K562 (cell line): ENCODE results near the gene ATP6V0A1. TPM values are rescaled to one million over a fixed set of nuclear protein-coding genes. Genes with fewer than 3 reads are reported as not detected.
A peak's percentile ranks its signal among the peaks of the same experiment; 100 is the strongest.

ENCODE experiments used
- C11orf30 ChIP-seq: fragments of 450-650 bp; IDR thresholded peaks from 2 replicates; pipeline ENCODE4 v1.6.1; 2016; ENCODE audit warnings: low read depth, mild to moderate bottlenecking
- CBFB ChIP-seq: sonication (generic); formaldehyde crosslinking; IDR thresholded peaks from 2 replicates; pipeline ENCODE4 v1.4.0; 2020; ENCODE audit warnings: mild to moderate bottlenecking, missing genetic modification reagents
- CHD1 ChIP-seq: fragments of 200-600 bp; sonication (generic); IDR thresholded peaks from one replicate; pipeline ENCODE4 v1.6.1; 2012; ENCODE audit warnings: mild to moderate bottlenecking, moderate library complexity, low read length, inconsistent platforms
- EP400 ChIP-seq: fragments of 450-650 bp; IDR thresholded peaks from 2 replicates; pipeline ENCODE4 v1.6.1; 2017; ENCODE audit warnings: antibody characterized with exemption, mild to moderate bottlenecking, moderate library complexity
- ETV6 ChIP-seq, 3 experiments: fragments of 150-350 bp in 1 of 3; sonication (generic) in 1 of 3; formaldehyde crosslinking in 1 of 3; IDR thresholded peaks; 2 replicates each; pipeline versions ENCODE4 v1.6.1 to v1.8.0; 2014 to 2022; ENCODE audit warnings: borderline replicate concordance in 2 of 3, low read depth in 2 of 3, antibody characterized with exemption in 1 of 3, low read length in 1 of 3, mild to moderate bottlenecking in 1 of 3, missing genetic modification reagents in 1 of 3
- MNT ChIP-seq, 2 experiments: fragments of 450-650 bp; conservative IDR thresholded peaks; 2 replicates each; pipeline ENCODE4 v1.6.1; 2017; ENCODE audit warnings: mild to moderate bottlenecking in 2 of 2, moderate library complexity in 2 of 2
- NR2C2 ChIP-seq, 2 experiments: fragments of 200-800 bp in 1 of 2; sonication (Bioruptor generic) in 1 of 2; sonication (generic) in 1 of 2; formaldehyde crosslinking in 1 of 2; IDR thresholded peaks; 2 replicates each; pipeline versions ENCODE4 v1.6.1 to v1.8.0; 2016 to 2022; ENCODE audit warnings: mild to moderate bottlenecking in 1 of 2, missing compliant biosample characterization in 1 of 2, missing genetic modification characterization in 1 of 2, missing genetic modification reagents in 1 of 2
- NRF1 ChIP-seq, 2 experiments: fragments of 450-650 bp; IDR thresholded peaks in 1 of 2; conservative IDR thresholded peaks in 1 of 2; 2 replicates each; pipeline ENCODE4 v1.6.1; 2014; ENCODE audit warnings: mild to moderate bottlenecking in 2 of 2
- POLR2AphosphoS5 ChIP-seq: IDR thresholded peaks from 2 replicates; pipeline ENCODE4 v1.6.1; 2011; ENCODE audit warnings: mild to moderate bottlenecking, low read depth, low read length, moderate library complexity; ENCODE audit not compliant: control insufficient read depth, insufficient read depth
- POLR2H ChIP-seq: IDR thresholded peaks from 2 replicates; pipeline ENCODE4 v1.6.1; 2016; ENCODE audit warnings: missing genetic modification characterization, low read depth, mild to moderate bottlenecking, control low read depth, missing compliant biosample characterization, moderate library complexity
- RB1 ChIP-seq: fragments of 450-650 bp; IDR thresholded peaks from 2 replicates; pipeline ENCODE4 v1.6.1; 2017; ENCODE audit warnings: low read depth, mild to moderate bottlenecking
- RBFOX2 ChIP-seq: fragments of 200-400 bp; formaldehyde crosslinking; IDR thresholded peaks from 2 replicates; pipeline ENCODE4 v1.6.1; 2017; ENCODE audit warnings: low read depth, mild to moderate bottlenecking, low read length, moderate library complexity
- ZBTB17 ChIP-seq: fragments of 450-650 bp; formaldehyde crosslinking; IDR thresholded peaks from 2 replicates; pipeline ENCODE4 v1.4.0; 2020; ENCODE audit warnings: mild to moderate bottlenecking
- ZBTB7A ChIP-seq: IDR thresholded peaks from 2 replicates; pipeline ENCODE4 v1.6.1; 2011; ENCODE audit warnings: low read depth, mild to moderate bottlenecking, low read length, moderate library complexity, borderline replicate concordance; ENCODE audit not compliant: control insufficient read depth
- ZNF232 ChIP-seq: sonication (generic); formaldehyde crosslinking; IDR thresholded peaks from 2 replicates; pipeline ENCODE4 v1.8.0; 2022; ENCODE audit warnings: mild to moderate bottlenecking, missing genetic modification reagents
- ZNF431 ChIP-seq: sonication (generic); formaldehyde crosslinking; IDR thresholded peaks from 2 replicates; pipeline ENCODE4 v1.8.0; 2022; ENCODE audit warnings: mild to moderate bottlenecking, missing genetic modification reagents
- ZNF639 ChIP-seq, 2 experiments: fragments of 200-800 bp in 1 of 2; sonication (Bioruptor generic) in 1 of 2; sonication (generic) in 1 of 2; formaldehyde crosslinking in 1 of 2; IDR thresholded peaks in 1 of 2; conservative IDR thresholded peaks in 1 of 2; 2 replicates each; pipeline versions ENCODE4 v1.5.0 to v1.6.1; 2016 to 2020; ENCODE audit warnings: missing compliant biosample characterization in 1 of 2, missing genetic modification characterization in 1 of 2, missing genetic modification reagents in 1 of 2
- polyA plus RNA-seq, 8 experiments: library from polyadenylated mRNA; depleted of rRNA in 4 of 8; stranded (reverse) in 5 of 8; unstranded in 3 of 8; fragments of >200 nt; fragmentation: Nextera tagmentation in 2 of 8; fragmentation: Illumina TruSeq in 1 of 8; extraction: Ambion mirVana in 2 of 8; extraction: Trizol in 1 of 8; gene quantifications; 2 replicates each; pipeline versions ENCODE4 v1.2.1 to v1.2.3, GENCODE V29; 2011 to 2014; ENCODE audit warnings: inconsistent platforms in 1 of 8, missing spikeins in 1 of 8
- total RNA-seq, 7 experiments: library from RNA; depleted of rRNA in 6 of 7; stranded (reverse); fragments of >200 nt in 6 of 7; fragmentation: Illumina TruSeq in 2 of 7; extraction: Trizol in 2 of 7; gene quantifications; 2 replicates each; pipeline versions ENCODE4 v1.2.1 to v1.2.3, GENCODE V29; 2011 to 2021; ENCODE audit warnings: low replicate concordance in 1 of 7
- TF ChIP-seq, protein P1 (sequence below): fragments of 200-800 bp; sonication (Bioruptor generic); IDR thresholded peaks from 2 replicates; pipeline ENCODE4 v1.6.1; 2017; ENCODE audit warnings: missing genetic modification characterization, missing compliant biosample characterization
- TF ChIP-seq, protein P2 (sequence below): sonication (generic); formaldehyde crosslinking; IDR thresholded peaks from 2 replicates; pipeline ENCODE4 v1.9.0; 2022; ENCODE audit warnings: mild to moderate bottlenecking, missing genetic modification reagents

The ATP6V0A1 gene
- total and polyA plus RNA-seq, 9 of the 15 experiments (the other 6 are each of a cell fraction or from before 2014, with no cell fraction given): 11.8 to 158 (median 75.5) TPM

DNA sequence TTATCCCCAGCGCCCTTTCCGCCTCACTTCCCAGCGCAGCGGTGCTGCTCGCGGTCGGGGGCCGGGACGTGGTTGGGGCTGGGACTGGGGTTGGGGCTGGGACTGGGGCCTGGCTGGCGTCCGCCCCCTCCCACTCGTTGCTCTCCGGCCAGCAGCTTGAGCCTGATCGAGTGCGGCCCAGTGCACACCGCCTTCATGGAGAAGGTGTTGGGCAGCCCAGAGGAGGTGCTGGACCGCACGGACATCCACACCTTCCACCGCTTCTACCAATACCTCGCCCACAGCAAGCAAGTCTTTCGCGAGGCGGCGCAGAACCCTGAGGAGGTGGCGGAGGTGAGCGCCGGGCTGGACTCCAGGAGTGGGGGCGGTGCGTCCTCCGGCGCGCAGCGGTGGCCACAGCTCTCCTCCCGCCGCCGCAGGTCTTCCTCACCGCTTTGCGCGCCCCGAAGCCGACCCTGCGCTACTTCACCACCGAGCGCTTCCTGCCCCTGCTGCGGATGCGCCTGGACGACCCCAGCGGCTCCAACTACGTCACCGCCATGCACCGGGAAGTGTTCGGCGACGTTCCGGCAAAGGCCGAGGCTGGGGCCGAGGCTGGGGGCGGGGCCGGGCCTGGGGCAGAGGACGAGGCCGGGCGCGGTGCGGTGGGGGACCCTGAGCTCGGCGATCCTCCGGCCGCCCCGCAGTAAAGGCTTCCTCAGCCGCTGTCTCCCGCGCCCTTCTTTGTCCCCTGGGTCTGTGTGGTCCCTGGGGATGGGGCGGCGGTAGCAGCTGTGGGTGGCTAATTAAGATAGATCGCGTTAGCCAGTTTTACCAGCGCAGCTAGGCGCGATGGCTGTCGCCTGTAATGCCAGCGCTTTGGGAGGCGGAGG is 95.8 kb downstream of the ATP6V0A1 start (continued):
- TF ChIP-seq C11orf30: 0 out of 2 replicates have a peak, but pooled peaks have one; percentile 41
- TF ChIP-seq POLR2H (tag): peak; percentile 38; the same call in 1 of the 2 replicates
- TF ChIP-seq CHD1: peak; percentile 35
- TF ChIP-seq ZBTB17 (CRISPR knock-in tag): 0 out of 2 replicates have a peak, but pooled peaks have one; percentile 39
- TF ChIP-seq POLR2AphosphoS5: peak; percentile 52
- TF ChIP-seq ZNF431 (CRISPR knock-in tag): 0 out of 2 replicates have a peak, but pooled peaks have one; percentile 47
- 0 out of 4 replicates have a peak, but pooled peaks of 1 of the 2 experiments have one; percentile 2 for TF ChIP-seq ZNF639 (CRISPR knock-in tag; conservative IDR thresholded peaks at IDR 0.05 in 1 of 2, IDR thresholded peaks at IDR 0.05 in 1 of 2)
- TF ChIP-seq, protein P1, sequence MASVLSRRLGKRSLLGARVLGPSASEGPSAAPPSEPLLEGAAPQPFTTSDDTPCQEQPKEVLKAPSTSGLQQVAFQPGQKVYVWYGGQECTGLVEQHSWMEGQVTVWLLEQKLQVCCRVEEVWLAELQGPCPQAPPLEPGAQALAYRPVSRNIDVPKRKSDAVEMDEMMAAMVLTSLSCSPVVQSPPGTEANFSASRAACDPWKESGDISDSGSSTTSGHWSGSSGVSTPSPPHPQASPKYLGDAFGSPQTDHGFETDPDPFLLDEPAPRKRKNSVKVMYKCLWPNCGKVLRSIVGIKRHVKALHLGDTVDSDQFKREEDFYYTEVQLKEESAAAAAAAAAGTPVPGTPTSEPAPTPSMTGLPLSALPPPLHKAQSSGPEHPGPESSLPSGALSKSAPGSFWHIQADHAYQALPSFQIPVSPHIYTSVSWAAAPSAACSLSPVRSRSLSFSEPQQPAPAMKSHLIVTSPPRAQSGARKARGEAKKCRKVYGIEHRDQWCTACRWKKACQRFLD (CRISPR knock-in tag): 0 out of 2 replicates have a peak, but pooled peaks have one; percentile 48
- TF ChIP-seq ETV6 (IDR thresholded peaks at IDR 0.05; ENCODE audit: borderline replicate concordance in 1 of 2, low read depth in 2 of 2, low read length in 1 of 2): 0 out of 4 replicates have a peak, but pooled peaks of 1 of the 2 experiments have one; percentile 8
- TF ChIP-seq ETV6 (CRISPR knock-in tag; IDR thresholded peaks at IDR 0.05; ENCODE audit: borderline replicate concordance): no peak
- peak; percentile 66; the same call in 1 of the 2 replicates for TF ChIP-seq EP400
- TF ChIP-seq ZNF232 (CRISPR knock-in tag): 0 out of 2 replicates have a peak, but pooled peaks have one; percentile 52
- peak; percentile 87 for TF ChIP-seq RBFOX2
- 0 out of 2 replicates have a peak, but pooled peaks have one; percentile 34 for TF ChIP-seq RB1
- 0 out of 2 replicates have a peak, but pooled peaks have one; percentile 70 for TF ChIP-seq CBFB (CRISPR knock-in tag)
- peak; percentile 81; the same call in 1 of the 2 replicates for TF ChIP-seq ZBTB7A
- peak; percentile 79 to 85 for TF ChIP-seq NRF1 (conservative IDR thresholded peaks at IDR 0.05 in 1 of 2, IDR thresholded peaks at IDR 0.05 in 1 of 2)
- TF ChIP-seq, protein P2, sequence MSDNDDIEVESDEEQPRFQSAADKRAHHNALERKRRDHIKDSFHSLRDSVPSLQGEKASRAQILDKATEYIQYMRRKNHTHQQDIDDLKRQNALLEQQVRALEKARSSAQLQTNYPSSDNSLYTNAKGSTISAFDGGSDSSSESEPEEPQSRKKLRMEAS: 0 out of 2 replicates have a peak, but pooled peaks have one; percentile 12
- TF ChIP-seq MNT (conservative IDR thresholded peaks at IDR 0.05): peak in 1 of 2 experiments; percentile 71; a peak in 1 of 4 replicates
- TF ChIP-seq NR2C2 (CRISPR knock-in tag; IDR thresholded peaks at IDR 0.05): no peak
- TF ChIP-seq NR2C2 (tag; IDR thresholded peaks at IDR 0.05): peak; percentile 95
